Epithelial cell of prostate (primary cell): Measurements from ENCODE around the gene RNF31.

Source experiments
- DNase-seq: peaks from one replicate; pipeline ENCODE4 v3.0.0-alpha.2; 2011; ENCODE audit warnings: low read depth, low spot score
- H3K27ac ChIP-seq: fragments of 450-650 bp; 2 replicates; pipeline ENCODE4 v1.5.1; 2017; ENCODE audit warnings: mild to moderate bottlenecking

RNF31 gene

DNA sequence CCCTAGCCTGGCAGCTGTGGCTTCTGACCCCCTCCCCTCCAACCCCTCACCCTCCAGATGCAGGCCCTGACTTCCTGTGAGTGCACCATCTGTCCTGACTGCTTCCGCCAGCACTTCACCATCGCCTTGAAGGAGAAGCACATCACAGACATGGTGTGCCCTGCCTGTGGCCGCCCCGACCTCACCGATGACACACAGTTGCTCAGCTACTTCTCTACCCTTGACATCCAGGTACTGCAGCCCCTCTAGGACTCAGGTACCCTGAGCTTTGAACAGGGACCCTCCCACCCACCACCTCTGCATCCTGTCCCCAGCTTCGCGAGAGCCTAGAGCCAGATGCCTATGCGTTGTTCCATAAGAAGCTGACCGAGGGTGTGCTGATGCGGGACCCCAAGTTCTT is 7.8 kb downstream of the RNF31 start:
- H3K27ac ChIP-seq: no peak overlapping the region
- no peak for DNase-seq

DNA sequence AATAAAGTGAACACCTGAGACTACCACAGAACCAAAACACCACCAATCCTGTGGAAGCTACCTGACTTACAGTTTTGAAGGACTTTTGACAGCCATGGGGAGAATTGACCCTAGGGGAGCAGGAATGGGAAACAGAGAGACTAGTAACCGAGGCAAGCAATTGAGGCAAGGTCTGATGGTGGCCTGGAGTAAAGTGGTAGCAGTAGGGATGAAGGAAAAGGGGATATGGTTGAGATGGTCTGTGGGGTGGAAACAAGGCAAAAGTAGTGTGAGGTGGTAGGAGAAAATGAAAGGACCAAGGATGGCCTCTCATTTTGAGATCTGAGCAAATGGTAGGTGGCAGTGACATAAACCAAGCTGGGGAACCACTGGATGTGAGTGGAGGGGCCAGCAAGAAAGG is 9.5 kb downstream of the RNF31 start:
- H3K27ac ChIP-seq: no peak overlapping the region
- DNase-seq: no peak

DNA sequence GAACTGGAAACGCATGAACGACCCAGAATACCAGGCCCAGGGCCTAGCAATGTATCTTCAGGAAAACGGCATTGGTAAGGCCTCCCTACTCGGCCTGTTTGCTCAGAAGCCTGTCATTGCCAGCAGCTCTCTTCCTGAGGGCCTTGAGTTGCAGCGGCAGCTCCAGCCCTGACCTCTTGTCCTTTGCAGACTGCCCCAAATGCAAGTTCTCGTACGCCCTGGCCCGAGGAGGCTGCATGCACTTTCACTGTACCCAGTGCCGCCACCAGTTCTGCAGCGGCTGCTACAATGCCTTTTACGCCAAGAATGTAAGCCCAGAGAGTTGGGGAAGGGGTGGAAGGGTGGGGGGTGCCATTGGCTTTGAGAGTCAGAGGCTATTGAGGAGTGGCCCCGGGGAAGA is 10.0 kb downstream of the RNF31 start:
- no peak for DNase-seq
- H3K27ac ChIP-seq: no peak overlapping the region

GRCh38 chr14:24159777-24160498 is 12.6 kb downstream of the RNF31 start:
- peak overlapping the region; percentile 50 for H3K27ac ChIP-seq
- DNase-seq: no peak

- DNase-seq: no peak
- H3K27ac ChIP-seq: peak overlapping the region; percentile 50
Observed at GRCh38 chr14:24160499-24160849, 13.2 kb downstream of the RNF31 start.

DNA sequence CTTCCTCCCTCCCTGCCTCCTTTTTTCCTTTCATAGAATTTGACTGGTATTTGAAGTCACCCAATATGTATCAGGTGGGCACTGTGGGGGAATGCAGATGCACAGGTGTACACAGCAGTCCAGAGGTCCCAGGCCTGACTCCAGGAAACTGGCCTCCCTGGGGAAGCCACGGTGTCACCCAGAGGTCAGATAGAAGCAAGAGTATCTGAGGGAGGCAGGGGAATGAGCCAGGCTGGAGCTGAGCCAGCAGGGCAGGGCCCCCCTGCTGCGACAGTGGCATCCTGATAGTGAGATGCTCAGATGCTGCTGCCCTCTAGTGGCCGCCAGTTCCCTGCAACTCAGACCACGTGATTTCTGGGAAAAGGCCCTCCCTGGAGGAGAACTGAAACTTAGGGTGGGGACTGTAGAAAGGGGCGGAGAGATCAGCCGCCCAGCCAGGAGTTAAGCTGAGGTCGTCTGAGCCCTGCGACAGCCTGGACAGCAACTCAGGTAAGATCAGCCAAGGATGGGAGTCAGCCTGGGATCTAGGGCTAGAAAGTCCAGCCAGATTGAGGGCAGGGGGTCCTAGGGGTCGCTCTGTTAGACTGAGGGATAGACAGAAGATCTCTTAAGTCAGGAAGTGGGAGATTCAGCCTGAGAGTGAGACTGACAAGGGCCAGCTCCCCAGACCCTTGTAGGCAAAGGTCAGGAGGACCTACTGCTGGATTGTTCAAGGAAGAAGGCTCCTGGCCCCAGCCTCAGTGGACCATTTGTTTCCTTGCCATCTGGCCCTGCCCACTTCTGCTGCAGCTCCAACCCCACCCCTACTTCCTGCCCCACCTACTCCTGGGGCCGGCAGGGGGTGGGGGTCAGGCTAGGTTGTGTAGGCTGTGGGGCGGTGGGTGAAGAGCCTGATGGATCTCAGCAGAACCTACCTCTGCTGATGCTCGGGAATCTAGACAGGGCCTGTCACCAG is 13.8 kb downstream of the RNF31 start, which contains the start of gene IRF9:
Gene IRF9 (plus strand): TSS at position 416 of the 955 bp plus-strand sequence. CDS start 880 bp downstream, outside the sequence.
- H3K27ac ChIP-seq: peak within 1 kb of the TSS; percentile 68

DNA sequence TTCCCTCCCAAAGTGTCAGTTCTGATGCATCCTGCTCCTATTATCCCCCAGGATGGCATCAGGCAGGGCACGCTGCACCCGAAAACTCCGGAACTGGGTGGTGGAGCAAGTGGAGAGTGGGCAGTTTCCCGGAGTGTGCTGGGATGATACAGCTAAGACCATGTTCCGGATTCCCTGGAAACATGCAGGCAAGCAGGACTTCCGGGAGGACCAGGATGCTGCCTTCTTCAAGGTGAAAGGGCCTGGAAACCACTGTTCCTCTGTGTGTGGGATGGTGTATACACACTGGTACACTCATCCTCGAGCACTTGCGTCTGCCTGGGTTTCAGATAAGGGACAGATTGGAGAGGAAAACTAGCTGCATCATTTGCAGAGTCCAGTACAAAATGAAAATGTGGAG is 14.8 kb downstream of the RNF31 start:
- H3K27ac ChIP-seq: peak overlapping the region; percentile 68

More for the DNA sequence above, 13.8 kb downstream of the RNF31 start, which contains the start of gene IRF9:
- DNase-seq: peak; percentile 59

DNA sequence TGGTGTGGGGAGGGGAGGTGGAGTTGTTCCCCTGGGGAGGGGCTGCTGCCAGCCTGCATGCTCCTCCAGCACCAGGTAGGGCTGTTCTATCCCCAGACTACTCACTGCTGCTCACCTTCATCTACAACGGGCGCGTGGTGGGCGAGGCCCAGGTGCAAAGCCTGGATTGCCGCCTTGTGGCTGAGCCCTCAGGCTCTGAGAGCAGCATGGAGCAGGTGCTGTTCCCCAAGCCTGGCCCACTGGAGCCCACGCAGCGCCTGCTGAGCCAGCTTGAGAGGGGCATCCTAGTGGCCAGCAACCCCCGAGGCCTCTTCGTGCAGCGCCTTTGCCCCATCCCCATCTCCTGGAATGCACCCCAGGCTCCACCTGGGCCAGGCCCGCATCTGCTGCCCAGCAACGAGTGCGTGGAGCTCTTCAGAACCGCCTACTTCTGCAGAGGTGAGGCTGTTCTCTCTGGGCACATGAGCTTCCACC is 17.3 kb downstream of the RNF31 start:
- DNase-seq: no peak

More for the DNA sequence above, 14.8 kb downstream of the RNF31 start:
- no peak for DNase-seq

DNA sequence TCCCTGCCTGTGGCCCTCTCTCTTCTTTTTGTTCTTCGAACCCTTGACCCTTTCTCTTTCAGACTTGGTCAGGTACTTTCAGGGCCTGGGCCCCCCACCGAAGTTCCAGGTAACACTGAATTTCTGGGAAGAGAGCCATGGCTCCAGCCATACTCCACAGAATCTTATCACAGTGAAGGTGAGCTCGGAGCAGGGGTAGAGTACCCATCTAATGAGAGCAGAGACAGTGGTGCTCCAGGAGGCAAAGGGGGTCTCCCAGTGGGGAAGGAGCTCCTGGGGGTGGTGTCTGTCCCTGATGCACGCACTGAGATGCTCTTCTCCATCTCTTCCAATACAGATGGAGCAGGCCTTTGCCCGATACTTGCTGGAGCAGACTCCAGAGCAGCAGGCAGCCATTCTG is 18.5 kb downstream of the RNF31 start:
- H3K27ac ChIP-seq: no peak overlapping the region
- DNase-seq: no peak

More for the DNA sequence above, 17.3 kb downstream of the RNF31 start:
- H3K27ac ChIP-seq: no peak overlapping the region

GRCh38 chr14:24167469-24168114 is 20.3 kb downstream of the RNF31 start:
- H3K27ac ChIP-seq: no peak overlapping the region

DNA sequence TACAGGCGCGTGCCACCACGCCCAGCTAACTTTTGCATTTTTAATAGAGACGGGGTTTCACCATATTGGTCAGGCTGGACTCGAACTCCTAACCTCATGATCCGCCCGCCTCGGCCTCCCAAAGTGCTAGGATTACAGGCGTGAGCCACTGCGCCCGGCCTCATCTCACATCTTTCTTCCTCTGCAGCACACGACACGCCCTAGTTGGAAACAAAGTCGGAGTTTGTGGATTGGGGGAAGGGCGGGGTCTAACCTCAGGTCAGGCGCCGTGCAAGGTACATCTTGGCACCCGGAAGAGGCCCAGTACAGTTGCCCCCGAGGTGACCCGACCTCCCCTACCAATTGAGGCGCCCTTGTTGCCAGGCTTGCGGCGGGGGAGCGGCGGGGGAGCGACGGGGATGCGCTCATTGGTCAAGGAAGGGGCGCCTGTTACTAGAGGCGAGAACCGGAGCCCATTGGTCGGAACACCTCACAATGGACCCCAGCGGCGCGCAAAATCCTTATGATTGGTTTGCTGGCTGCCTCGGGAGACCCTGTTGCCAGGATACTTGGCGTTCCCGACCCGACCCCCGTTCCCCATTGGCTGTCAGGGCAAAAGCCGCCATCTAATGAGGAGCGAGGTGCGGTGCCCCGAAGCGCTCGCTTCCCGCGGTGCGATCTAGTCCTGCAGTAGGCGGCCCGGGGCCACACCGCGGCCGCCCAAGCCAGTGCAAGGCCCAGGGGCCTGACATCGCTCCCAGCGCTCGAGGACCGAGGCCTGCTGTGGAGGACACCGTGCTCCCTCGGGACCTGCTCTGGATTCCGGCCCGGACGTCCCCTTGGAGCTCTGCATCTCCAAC is 24.3 kb downstream of the RNF31 start, which contains the start of gene REC8:
Gene REC8 (plus strand): TSS at position 659 of the 839 bp plus-strand sequence. CDS start 473 bp downstream, outside the sequence.
- H3K27ac ChIP-seq: no peak within 1 kb of the TSS
- DNase-seq: no peak

More at GRCh38 chr14:24167469-24168114, 20.3 kb downstream of the RNF31 start:
- no peak for DNase-seq

DNA sequence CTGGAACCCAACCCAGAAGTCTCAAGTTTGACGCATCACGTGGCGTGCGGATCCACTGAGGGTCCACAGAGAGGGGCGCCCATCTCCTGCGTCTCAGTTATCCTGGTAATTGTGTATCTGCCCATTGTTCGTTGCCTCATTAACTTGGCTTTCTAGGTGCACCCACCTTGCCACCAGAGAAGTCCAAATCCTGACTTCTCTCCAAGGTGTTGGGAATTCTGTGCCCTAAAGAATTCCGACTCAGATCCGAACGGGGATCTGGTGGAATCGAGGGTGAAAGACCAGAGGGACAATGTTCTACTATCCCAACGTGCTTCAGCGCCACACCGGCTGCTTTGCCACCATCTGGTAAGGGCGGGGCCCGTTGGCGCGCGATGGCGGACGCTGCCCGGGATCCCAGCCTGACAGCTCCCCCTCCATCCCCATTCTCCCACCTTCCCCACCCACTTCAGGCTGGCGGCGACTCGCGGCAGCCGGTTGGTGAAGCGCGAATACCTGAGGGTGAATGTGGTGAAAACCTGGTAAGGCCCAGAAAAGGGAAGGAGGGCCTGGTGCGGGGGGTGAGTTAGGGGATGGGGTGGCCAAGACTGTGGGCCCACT is 25.1 kb downstream of the RNF31 start:
- H3K27ac ChIP-seq: no peak overlapping the region
- DNase-seq: no peak

GRCh38 chr14:24172871-24173281 is 25.6 kb downstream of the RNF31 start:
- H3K27ac ChIP-seq: no peak overlapping the region
- DNase-seq: no peak

- no peak overlapping the region for H3K27ac ChIP-seq
- DNase-seq: no peak
Observed at GRCh38 chr14:24176599-24176998, 29.3 kb downstream of the RNF31 start.

DNA sequence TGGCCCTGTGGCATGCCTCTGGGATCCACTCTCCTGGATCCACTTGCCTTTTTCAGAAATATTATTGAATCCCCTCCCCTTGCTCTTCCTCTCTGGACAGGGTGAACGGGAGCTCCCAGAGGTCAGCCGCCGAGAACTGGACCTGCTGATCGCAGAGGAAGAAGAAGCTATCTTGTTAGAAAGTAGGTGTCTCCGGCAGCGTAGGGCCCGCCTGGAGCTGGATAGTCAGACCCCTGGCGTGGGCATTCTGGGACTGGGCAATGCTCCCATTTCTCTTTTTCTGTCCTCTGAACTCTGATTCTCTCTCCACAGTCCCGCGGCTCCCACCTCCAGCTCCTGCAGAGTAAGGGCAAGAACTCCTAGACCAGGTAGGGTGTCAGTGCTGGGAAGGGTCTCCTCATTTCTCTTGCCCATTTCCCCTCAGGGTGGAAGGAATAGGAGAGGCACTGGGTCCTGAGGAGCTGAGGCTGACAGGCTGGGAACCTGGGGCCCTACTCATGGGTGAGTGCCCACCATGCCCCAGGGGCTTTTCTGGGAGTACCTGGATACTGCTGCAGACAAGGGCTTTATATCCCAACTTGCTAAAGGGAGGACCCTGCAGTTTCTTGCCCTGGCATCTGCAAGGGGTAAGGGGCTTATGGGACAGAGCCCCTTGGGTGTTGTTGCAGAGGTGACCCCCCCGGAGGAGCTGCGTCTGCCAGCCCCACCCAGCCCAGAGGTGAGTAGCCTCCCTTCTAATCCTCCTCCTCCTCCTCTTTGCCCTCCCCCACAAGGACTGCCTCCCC is 29.9 kb downstream of the RNF31 start:
- no peak for DNase-seq

GRCh38 chr14:24177891-24178290 is 30.6 kb downstream of the RNF31 start:
- no peak for DNase-seq
- H3K27ac ChIP-seq: no peak overlapping the region

More for the DNA sequence above, 29.9 kb downstream of the RNF31 start:
- no peak overlapping the region for H3K27ac ChIP-seq

DNA sequence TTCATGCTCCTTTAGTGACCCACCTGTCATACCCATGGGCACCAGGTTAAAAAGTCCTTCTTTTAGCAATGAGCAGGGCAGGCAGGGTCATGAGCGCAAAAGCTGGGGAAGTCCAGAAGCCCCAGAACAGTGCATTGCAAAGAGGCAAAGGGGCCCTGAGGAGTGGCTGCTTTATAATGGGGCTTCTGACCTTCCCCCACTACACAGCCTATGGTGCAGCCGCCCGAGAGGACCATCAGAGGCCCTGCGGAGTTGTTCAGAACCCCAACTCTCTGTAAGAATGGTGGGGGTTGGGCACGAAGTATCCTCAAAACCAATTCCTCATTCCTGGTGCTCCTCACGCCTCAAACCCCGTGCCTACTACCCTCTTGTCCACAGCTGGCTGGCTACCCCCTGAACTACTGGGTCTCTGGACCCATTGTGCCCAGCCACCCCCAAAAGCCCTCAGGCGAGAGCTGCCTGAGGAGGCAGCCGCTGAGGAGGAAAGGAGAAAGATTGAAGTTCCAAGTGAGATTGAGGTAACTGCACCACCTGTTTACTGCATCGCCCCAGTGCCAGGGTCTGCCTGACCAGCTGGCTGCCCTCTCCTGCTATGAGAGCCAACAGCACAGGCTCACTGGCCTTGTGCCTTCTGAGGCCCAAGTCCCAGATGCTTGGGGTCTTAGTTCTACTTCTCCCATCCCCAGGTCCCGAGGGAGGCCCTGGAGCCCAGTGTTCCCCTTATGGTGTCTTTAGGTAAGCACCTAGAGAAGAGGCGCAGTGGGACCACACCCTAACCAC is 31.3 kb downstream of the RNF31 start:
- no peak overlapping the region for H3K27ac ChIP-seq
- no peak for DNase-seq
